Measurements from ENCODE around the gene DEPDC5.

DNA sequence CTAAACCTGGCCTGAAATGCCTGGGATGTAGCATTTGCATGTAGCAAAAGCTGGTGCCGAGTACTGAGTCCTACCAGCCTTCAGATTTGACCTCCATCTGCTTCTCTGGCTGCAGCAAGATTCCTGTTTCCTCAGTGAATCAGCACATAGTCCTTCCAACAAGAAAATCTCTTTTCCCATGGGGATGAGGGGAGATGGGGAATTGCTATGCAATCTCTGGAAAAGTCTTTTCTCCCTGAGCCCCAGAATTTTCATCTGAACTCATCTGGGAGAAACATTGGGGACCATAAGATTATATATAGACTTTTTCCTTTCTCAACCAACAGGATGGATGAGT is 158.6 kb downstream of the DEPDC5 start:
- TF ChIP-seq, protein P1, sequence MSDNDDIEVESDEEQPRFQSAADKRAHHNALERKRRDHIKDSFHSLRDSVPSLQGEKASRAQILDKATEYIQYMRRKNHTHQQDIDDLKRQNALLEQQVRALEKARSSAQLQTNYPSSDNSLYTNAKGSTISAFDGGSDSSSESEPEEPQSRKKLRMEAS (IDR thresholded peaks at IDR 0.05; ENCODE audit: low read depth, low read length) = no peak
- TF ChIP-seq, protein P2, sequence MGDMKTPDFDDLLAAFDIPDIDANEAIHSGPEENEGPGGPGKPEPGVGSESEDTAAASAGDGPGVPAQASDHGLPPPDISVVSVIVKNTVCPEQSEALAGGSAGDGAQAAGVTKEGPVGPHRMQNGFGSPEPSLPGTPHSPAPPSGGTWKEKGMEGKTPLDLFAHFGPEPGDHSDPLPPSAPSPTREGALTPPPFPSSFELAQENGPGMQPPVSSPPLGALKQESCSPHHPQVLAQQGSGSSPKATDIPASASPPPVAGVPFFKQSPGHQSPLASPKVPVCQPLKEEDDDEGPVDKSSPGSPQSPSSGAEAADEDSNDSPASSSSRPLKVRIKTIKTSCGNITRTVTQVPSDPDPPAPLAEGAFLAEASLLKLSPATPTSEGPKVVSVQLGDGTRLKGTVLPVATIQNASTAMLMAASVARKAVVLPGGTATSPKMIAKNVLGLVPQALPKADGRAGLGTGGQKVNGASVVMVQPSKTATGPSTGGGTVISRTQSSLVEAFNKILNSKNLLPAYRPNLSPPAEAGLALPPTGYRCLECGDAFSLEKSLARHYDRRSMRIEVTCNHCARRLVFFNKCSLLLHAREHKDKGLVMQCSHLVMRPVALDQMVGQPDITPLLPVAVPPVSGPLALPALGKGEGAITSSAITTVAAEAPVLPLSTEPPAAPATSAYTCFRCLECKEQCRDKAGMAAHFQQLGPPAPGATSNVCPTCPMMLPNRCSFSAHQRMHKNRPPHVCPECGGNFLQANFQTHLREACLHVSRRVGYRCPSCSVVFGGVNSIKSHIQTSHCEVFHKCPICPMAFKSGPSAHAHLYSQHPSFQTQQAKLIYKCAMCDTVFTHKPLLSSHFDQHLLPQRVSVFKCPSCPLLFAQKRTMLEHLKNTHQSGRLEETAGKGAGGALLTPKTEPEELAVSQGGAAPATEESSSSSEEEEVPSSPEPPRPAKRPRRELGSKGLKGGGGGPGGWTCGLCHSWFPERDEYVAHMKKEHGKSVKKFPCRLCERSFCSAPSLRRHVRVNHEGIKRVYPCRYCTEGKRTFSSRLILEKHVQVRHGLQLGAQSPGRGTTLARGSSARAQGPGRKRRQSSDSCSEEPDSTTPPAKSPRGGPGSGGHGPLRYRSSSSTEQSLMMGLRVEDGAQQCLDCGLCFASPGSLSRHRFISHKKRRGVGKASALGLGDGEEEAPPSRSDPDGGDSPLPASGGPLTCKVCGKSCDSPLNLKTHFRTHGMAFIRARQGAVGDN (IDR thresholded peaks at IDR 0.05) = no peak
- TF ChIP-seq CEBPB (IDR thresholded peaks at IDR 0.05; ENCODE audit: borderline replicate concordance in 1 of 2, low read depth in 2 of 2, low read length in 2 of 2) (no peak), RCOR1 (conservative IDR thresholded peaks at IDR 0.05; ENCODE audit: low read depth, low read length) (no peak), BHLHE40 (IDR thresholded peaks at IDR 0.05; ENCODE audit: borderline replicate concordance in 1 of 2, low read depth in 2 of 2, low read length in 1 of 2) (no peak), TCF7 (IDR thresholded peaks at IDR 0.05; ENCODE audit: borderline replicate concordance) (no peak)
